Endothelial cell (in vitro differentiated cells): ENCODE measurements around the gene FAM107B. TPM values are rescaled to one million over a fixed set of nuclear protein-coding genes. Genes with fewer than 3 reads are reported as not detected.

ENCODE experiments used
- DNase-seq: peaks from one replicate; pipeline ENCODE4 v3.0.0; 2021; ENCODE audit warnings: low spot score
- H3K27ac Mint-ChIP-seq: one replicate; pipeline ENCODE4 v1.8.0; 2021; ENCODE audit warnings: mixed read lengths, inconsistent platforms; ENCODE audit not compliant: unreplicated experiment
- H3K27me3 Mint-ChIP-seq: one replicate; pipeline ENCODE4 v1.8.0; 2021; ENCODE audit warnings: mild to moderate bottlenecking, moderate library complexity, mixed read lengths, inconsistent platforms; ENCODE audit not compliant: unreplicated experiment
- H3K36me3 Mint-ChIP-seq: one replicate; pipeline ENCODE4 v1.8.0; 2021; ENCODE audit warnings: mild to moderate bottlenecking, low read depth, mixed read lengths, inconsistent platforms; ENCODE audit not compliant: unreplicated experiment
- H3K4me1 Mint-ChIP-seq: one replicate; pipeline ENCODE4 v1.8.0; 2021; ENCODE audit warnings: mild to moderate bottlenecking, mixed read lengths, inconsistent platforms; ENCODE audit not compliant: unreplicated experiment
- H3K4me3 Mint-ChIP-seq: one replicate; pipeline ENCODE4 v1.8.0; 2021; ENCODE audit warnings: mild to moderate bottlenecking, mixed read lengths, inconsistent platforms; ENCODE audit not compliant: unreplicated experiment
- H3K9me3 Mint-ChIP-seq: one replicate; pipeline ENCODE4 v1.8.0; 2021; ENCODE audit warnings: mixed read lengths, inconsistent platforms; ENCODE audit not compliant: unreplicated experiment
- CTCF ChIP-seq: fragments of 200-600 bp; sonication (generic); IDR thresholded peaks from one replicate; pipeline ENCODE4 v1.5.0; 2021; ENCODE audit warnings: antibody characterized with exemption; ENCODE audit not compliant: unreplicated experiment
- total RNA-seq: library from RNA; stranded (reverse); fragmentation: NEBNext Ultra II Directional; extraction: Animal tissue kit (Norgen Biotek cat#: 25700); gene quantifications from one replicate; pipeline ENCODE4 v1.2.1, GENCODE V29; 2021; ENCODE audit not compliant: unreplicated experiment

FAM107B gene
- total RNA-seq, 1 donor from 2014 or later = 462 TPM

GRCh38 chr10:14584661-14585060 is 190.0 kb downstream of the FAM107B start:
- no peak overlapping the region for H3K27ac Mint-ChIP-seq
- no peak for DNase-seq

GRCh38 chr10:14583967-14584366 is 190.7 kb downstream of the FAM107B start:
- no peak overlapping the region for H3K4me3 Mint-ChIP-seq
- H3K27me3 Mint-ChIP-seq = peaks cover 9% of the 10 kb centered on the region
- H3K36me3 Mint-ChIP-seq = peaks cover 33% of the 10 kb centered on the region
- H3K9me3 Mint-ChIP-seq = no peaks in the 10 kb centered on the region
- peak overlapping the region; percentile 32 for H3K27ac Mint-ChIP-seq
- no peak for DNase-seq
- H3K4me1 Mint-ChIP-seq = peaks cover 81% of the 10 kb centered on the region
- TF ChIP-seq CTCF = no peak

More at GRCh38 chr10:14584661-14585060, 190.0 kb downstream of the FAM107B start:
- TF ChIP-seq CTCF = no peak
- Mint-ChIP-seq H3K36me3 (peaks cover 33% of the 10 kb centered on the region), H3K4me1 (peaks cover 82% of the 10 kb centered on the region), H3K4me3 (no peak overlapping the region), H3K27me3 (peaks cover 9% of the 10 kb centered on the region), H3K9me3 (no peaks in the 10 kb centered on the region)

- peak overlapping the region; percentile 32 for H3K27ac Mint-ChIP-seq
- H3K27me3 Mint-ChIP-seq = peaks cover 6% of the 10 kb centered on the region
- TF ChIP-seq CTCF = no peak
- peaks cover 32% of the 10 kb centered on the region for H3K36me3 Mint-ChIP-seq
- DNase-seq = no peak
- H3K4me3 Mint-ChIP-seq = no peak overlapping the region
- H3K9me3 Mint-ChIP-seq = no peaks in the 10 kb centered on the region
- peaks cover 81% of the 10 kb centered on the region for H3K4me1 Mint-ChIP-seq
These were observed 191.4 kb downstream of the FAM107B start for GRCh38 chr10:14583252-14583651.

- peaks cover 29% of the 10 kb centered on the region for H3K36me3 Mint-ChIP-seq
- H3K4me3 Mint-ChIP-seq = no peak overlapping the region
- peaks cover 6% of the 10 kb centered on the region for H3K27me3 Mint-ChIP-seq
- H3K4me1 Mint-ChIP-seq = peaks cover 77% of the 10 kb centered on the region
- no peak for DNase-seq
- no peak for TF ChIP-seq CTCF
- no peaks in the 10 kb centered on the region for H3K9me3 Mint-ChIP-seq
- H3K27ac Mint-ChIP-seq = peak overlapping the region; percentile 52
These were observed 193.0 kb downstream of the FAM107B start for GRCh38 chr10:14581553-14582321.

- no peaks in the 10 kb centered on the region for H3K9me3 Mint-ChIP-seq
- peak overlapping the region; percentile 19 for H3K4me3 Mint-ChIP-seq
- DNase-seq = no peak
- H3K27me3 Mint-ChIP-seq = peaks cover 4% of the 10 kb centered on the region
- no peak for TF ChIP-seq CTCF
- H3K4me1 Mint-ChIP-seq = peaks cover 75% of the 10 kb centered on the region
- no peak overlapping the region for H3K27ac Mint-ChIP-seq
- peaks cover 21% of the 10 kb centered on the region for H3K36me3 Mint-ChIP-seq
These were observed 193.9 kb downstream of the FAM107B start for GRCh38 chr10:14580671-14581332.
